Activated CD4-positive, alpha-beta T cell treated with anti-CD3 and anti-CD28 coated beads, Interleukin-2, Interleukin-6, amounts not matched to agents 100 ng/mL and 50 ng/mL, durations not matched to agents 16 hours and 8 hours (primary cell): ENCODE results near the gene HPSE2.
"Not testable (repeated sequence)": the region's sequence is repeated elsewhere in the genome, so short reads cannot be mapped to it uniquely, and the experiment has no call there.

ENCODE experiments used
- DNase-seq: peaks from one replicate; pipeline ENCODE4 v3.0.0-alpha.2; 2020

The HPSE2 gene

GRCh38 chr10:98610301-98610700, 625.4 kb downstream of the HPSE2 start:
- DNase-seq: no peak

DNA sequence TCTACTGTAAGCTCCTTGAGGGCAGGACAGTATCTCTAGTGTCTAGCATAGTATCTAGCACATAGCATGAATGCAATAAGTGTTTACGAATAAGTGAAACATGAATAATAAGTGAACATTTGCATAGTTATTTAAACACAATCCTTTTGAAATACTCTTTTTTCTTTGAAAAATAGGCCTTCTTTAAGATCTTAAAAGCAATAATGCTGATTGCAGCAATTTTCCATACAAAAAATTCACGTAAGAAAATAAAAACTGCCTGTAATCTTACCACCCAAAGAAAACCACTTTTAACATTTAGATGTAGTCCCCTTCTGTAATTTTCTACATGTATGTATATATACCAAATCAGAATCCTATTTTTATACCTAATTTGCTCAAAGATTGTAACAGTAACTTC, 626.4 kb downstream of the HPSE2 start:
- DNase-seq: no peak

DNA sequence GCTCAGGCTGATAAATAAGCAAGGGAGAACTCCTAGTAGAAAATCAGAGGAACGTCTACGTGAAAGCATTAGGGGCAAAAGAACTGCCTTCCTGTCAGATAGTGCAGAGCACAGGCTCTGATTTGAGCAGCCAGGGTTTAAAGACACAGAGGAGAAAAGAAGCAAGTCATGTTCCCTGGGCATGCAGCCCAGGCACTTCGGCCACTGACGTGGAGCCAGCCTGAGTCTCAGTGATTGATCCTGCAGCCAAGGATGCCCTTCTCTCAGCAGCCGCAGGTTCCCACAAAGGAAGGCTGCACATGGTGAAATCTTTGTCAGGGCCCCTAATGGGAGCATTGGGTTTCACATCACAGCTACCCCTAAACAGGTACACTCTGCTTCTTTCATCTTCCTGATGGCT, 627.2 kb downstream of the HPSE2 start:
- no peak for DNase-seq

DNA sequence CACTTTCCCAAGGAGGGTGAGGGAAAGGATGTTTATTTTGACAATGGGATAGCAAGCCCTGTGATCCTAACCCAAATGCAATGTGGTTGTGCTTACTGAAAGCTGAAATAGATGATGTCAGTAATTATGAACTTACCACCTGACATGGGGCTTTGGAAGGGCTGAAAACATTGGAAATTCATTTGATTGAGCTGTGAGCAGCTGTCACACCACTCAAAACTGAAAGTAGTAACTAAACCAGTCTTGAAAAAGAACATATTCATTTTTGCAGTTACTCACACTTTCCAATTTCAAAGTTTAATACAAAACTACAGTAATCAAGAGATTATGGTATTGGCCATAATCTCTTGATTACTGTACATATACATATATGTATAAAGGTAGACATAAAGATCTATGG, 633.4 kb downstream of the HPSE2 start:
- no peak for DNase-seq

GRCh38 chr10:98599032-98599610, 636.5 kb downstream of the HPSE2 start:
- no peak for DNase-seq

GRCh38 chr10:98596404-98596803, 639.2 kb downstream of the HPSE2 start:
- no peak for DNase-seq

DNA sequence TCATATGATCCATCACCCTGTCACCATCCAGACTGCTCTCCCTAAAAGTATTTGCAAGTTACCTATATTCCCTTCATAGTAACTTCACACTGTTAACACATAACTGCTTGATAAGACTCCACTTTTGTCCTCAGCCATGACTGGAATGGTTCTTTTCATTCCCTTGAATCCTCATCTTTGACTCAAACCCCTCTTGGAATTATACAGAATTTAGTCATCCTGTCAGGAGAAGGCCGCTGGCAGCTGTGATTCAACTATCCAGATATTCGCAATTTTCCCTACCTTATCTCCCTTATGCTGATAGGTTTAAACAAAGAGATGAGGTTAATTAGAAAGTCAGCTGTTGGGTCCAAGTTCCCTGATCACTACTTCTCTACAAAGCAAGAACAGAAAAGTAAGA, 646.0 kb downstream of the HPSE2 start:
- DNase-seq: no peak

DNA sequence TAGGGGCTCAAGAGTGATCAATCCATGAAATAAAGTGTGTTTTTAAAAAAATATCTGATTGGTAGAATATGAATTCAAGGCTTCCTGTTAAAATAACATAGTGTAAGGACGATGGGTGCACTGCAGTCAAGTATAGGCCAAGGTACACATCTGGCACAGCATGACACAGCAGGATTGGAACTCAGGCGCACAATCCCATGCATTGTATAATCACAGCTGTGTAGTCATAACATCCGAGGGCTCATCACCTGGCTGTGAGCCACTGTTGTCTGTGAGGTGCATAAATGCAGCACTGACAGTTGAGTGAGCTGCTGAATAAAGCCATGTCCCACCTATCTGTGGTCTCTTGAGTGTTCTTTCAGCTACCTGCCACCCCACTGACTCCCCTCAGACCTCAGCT, 646.6 kb downstream of the HPSE2 start:
- no peak for DNase-seq

DNA sequence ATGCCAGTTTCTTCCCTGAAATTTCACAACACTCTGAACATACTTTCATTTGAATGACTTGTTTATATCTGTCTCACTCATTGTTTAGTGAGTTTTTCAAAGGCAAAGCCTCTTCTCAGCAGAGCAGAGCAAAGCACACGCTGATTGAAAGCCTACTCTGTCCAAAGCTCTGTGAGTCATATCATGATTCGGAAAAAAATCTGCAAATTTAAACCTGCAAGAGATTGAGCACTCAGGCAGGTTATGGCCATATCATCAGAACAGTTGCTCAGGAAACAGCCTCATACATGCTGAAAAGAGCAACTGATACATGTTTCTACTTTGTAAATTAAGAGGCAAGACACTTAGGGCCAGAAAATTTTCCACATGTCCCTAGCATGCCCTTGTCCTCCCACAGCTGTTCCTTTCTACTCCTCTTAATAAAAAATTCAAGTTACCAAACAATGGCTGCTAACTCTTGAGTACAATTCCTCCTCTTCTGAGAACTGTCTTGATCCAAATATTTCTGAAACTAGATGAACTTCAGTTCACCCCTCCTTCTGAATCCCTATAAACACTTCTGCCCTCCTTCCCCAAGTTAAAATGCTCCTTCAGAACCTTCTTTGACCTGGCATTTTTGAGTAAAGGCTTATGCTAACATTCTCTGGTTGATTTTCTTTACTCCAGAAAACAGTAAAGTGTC, 648.4 kb downstream of the HPSE2 start:
- DNase-seq: no peak

DNA sequence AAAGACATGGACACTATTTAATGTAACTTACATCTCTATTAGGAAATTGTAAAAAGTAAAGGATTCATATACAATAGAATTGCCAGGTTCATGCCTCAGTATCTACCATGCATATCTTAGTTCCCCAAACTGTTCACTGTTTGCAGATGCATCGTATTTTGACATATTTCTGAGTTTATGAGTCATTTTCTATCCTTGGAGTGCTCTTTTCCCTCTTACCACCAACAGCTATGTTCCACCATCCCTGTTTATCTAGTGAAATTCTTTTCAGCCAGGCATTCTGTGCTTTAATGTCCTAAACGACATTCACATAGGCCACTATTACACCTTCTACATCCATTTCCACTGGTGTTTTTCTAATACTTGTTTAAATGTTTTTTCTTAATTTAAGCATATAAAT, 649.6 kb downstream of the HPSE2 start:
- DNase-seq: no peak

GRCh38 chr10:98582363-98582762, 653.3 kb downstream of the HPSE2 start:
- no peak for DNase-seq

DNA sequence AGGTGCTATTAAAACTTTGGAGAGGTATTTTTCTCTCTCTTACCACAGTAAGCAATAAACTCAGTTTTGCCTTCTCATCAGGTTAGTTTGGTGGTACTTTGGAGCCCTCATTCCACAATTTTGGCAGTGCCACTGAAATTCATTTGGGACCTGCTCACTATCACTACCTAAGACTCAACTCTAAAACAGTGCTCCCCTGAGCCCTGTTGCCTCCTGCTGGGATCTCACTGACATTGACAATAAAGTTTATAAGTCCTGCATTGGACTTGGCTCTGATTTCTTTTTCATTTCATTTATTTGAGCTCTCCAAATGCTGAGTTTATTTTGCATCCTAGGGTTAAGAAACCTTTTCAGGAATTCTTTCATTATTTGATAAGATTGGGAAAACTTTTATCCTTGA, 658.1 kb downstream of the HPSE2 start:
- no peak for DNase-seq

- DNase-seq: no peak
Observed at GRCh38 chr10:98577168-98577567, 658.5 kb downstream of the HPSE2 start.

DNA sequence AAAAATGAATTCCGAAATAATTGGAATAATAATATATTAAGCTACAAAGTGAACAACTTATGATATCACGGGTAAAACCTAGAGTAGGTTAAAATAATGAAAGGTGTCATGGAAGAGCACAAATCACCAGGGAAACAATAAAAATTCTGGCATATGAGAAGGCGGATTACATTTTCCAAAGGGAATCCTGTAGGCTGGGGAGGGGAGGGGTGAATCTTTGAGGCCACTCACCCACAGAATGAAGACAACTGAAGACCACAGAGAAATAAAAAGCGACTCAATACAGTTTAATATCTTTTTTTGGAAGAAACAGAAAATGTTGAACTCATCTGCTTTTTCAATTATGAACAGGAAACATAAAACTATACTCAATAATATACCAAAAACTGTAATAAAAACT, 659.6 kb downstream of the HPSE2 start:
- DNase-seq: no peak

GRCh38 chr10:98572594-98572993, 663.1 kb downstream of the HPSE2 start:
- no peak for DNase-seq

DNA sequence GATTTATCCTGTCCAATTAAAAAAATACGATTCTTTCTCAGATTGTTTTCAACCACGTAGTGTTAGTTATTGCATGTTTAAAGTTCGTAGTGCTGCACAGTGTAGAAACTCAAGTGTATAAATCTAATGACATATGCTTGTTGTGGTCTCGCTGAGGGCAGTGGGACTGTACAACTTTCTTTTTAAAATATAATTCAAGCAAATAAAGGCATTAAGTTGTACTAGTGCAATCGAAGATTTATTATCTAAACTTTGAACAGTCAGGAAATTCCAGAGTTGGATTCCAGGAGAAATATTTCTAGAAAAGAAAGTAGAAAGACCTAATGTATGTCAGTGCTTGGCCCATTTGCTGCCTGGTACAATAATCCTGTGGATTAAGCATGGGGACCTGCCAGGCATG, 664.8 kb downstream of the HPSE2 start:
- no peak for DNase-seq

DNA sequence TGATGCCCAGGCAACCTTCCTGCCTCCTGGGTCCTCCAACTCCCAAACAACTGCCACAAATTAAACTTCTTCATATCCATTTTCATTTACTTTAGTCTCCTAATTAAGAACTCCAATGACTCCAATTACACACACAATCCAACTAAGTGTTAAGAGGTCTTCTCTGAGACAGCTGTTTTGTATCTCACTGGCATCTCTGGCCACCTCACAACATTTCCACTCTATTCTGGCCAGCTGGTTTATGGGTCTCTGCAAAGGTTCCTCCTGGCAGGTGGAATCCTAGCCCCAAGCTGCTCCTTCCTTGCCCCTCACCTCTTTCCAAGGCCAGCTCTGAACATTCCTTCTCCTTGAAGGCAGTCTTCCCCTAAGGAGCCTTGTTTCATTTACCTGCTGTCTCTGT, 665.8 kb downstream of the HPSE2 start:
- DNase-seq: no peak

DNA sequence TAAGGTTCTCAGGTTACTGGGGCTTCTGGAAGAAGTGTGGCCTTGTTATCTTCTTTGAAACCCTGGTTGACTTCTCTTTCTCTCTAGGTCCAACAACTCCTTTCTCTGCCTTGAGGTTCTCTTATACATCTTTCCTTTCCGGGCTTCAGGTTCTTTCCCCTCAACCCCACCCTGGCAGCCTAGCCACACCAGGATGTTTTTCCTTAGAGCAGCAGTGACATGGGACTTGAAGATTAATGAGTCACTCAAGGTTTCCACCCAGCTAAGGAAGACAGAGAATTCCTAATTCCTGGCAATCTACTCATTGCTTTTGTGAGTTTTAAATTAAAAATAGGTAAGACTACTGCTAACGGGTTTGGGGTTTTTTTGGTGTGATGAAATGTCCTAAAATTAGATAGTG, 667.1 kb downstream of the HPSE2 start:
- DNase-seq: no peak

- no peak for DNase-seq
Observed at GRCh38 chr10:98567391-98568133, 668.1 kb downstream of the HPSE2 start.

GRCh38 chr10:98563811-98564210, 671.8 kb downstream of the HPSE2 start:
- DNase-seq: no peak

DNA sequence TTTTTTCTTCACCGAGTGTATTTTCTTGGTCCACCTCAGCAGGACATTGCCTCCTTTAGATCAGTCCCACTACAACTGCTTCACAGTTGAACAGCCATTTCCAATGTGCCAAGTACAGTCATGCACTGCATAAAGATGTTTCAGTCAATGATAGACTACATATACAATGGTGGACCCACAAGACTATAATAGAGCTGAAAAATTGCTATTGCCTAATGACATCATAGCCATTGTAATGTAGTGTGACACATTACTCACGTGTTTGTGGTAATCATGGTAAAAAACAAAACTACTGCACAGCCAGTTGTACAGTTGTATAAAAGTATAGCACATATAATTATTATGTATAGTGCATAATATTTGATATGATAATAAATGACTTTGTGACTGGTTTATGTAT, 675.1 kb downstream of the HPSE2 start:
- DNase-seq: no peak

DNA sequence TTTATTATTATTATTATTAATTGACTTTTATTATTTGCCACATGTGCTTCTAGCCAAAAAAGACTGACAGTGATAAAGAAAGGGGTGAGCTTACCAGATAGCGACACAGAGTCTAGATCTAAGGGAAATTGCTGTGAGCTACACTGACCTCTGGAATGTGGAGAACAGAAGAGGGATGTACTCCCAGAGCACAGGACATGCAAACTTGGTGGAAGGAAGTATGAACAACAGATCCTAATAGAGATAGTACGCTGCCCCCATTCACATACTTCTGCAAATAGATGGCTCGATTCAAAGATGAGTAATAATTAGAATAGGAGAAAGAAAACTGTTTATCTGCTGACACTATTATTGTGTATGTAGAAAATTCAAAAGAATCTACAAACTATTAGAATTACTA, 679.6 kb downstream of the HPSE2 start:
- DNase-seq: no peak

- no peak for DNase-seq
Observed at GRCh38 chr10:98555021-98555619, 680.5 kb downstream of the HPSE2 start.

- not testable (repeated sequence) for DNase-seq
Observed at GRCh38 chr10:98541561-98541960, 694.1 kb downstream of the HPSE2 start.
